CD4-positive, alpha-beta T cell treated with Interferon alpha-2 for 1 hour (primary cell): ENCODE data around the gene SLC10A1.
"Not testable (repeated sequence)": the region's sequence is repeated elsewhere in the genome, so short reads cannot be mapped to it uniquely, and the experiment has no call there.

Source experiments
- DNase-seq, 2 donors: peaks; one replicate each; pipeline ENCODE4 v3.0.0-alpha.2; 2020 to 2022

The SLC10A1 gene

GRCh38 chr14:69796797-69797500 is at the start of gene SLC10A1:
TSS of gene SLC10A1 (minus strand) at chr14:69797241. CDS start at chr14:69797155, 86 bp downstream.
- DNase-seq, result no peak

- DNase-seq, result no peak
These were observed 48.7 kb upstream of the SLC10A1 start for GRCh38 chr14:69845787-69846186.

DNA sequence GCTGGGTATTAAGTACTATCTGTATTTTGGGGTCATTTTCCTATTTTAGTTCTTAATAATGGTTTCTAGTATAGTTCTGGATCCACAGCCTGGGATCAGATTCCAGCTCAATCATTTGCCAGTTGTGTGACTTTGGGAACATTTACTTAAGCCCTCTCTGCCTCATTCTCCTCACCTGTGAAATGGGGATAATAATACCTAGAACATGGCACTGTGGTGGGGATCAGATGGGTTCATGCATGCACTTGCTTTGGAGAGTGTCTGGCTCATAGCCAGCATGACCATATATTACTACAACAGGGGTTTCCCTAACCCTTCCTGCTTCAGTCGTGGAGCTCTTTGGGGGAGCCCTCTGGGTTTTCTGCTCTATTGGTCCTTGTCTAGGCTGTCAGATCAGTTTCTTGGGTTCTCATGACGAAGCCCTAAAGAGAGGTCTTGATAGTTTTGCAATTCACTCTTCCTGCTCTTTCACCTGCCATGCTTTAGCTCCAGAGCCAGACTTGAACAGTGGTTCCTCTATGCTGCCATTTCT is 48.1 kb upstream of the SLC10A1 start:
- DNase-seq, result no peak

DNA sequence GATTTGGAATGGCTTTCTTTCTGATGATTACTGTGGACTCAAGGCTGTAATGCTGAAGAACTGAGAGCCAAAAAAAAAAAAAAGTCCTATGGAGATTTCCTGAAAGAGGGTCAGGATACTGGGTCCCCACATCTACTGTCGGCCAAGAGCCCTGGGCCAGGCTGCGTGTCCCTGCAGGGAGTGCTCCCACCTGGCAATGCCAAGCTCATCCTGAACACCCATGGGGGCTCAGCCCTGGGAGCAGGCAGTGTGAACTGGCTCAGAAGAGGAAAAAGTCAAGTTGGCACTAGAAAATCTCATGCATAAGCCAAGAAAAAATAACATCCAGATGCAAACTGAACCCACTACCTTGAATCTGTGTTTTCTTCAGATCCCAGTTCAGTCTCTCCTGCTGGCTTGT is 47.1 kb upstream of the SLC10A1 start:
- no peak for DNase-seq

DNA sequence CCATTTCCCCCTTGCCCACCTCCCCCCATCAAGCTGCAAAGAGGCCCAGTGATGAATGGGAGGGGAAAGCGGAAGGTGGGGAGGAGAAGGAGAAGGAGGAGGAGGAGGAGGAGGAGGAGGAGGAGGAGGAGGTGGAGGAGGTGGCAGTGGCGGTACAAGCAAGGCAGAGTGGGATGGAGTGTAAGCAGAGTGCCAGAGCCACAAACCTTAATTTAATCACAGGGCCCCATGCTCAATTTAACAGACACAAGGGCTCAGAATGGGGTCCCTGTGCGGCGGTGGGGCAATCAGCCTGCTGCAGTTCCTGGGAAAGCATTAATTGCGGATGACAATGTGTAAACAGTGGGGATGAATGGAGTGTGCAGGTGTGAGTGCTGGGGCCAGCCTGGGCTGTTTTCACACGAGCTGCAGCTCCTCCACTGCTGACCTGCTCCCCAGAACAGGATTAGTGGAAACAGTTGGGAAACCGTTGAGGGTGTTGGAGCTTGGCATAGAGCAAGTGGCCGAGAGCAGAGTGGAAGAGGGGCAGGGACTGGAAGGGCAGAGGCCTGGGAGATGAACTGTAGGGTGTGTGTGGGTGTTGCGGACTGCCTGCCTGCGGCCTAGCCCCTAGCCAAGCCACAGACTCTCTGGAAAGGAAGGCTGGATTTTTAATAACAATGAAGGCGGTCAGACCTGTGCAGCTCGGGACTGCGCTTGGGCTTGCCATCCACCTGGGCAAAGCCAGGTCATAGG is 45.8 kb upstream of the SLC10A1 start:
- DNase-seq, result no peak

- DNase-seq, result no peak
These were observed 44.6 kb upstream of the SLC10A1 start for GRCh38 chr14:69841656-69842055.

DNA sequence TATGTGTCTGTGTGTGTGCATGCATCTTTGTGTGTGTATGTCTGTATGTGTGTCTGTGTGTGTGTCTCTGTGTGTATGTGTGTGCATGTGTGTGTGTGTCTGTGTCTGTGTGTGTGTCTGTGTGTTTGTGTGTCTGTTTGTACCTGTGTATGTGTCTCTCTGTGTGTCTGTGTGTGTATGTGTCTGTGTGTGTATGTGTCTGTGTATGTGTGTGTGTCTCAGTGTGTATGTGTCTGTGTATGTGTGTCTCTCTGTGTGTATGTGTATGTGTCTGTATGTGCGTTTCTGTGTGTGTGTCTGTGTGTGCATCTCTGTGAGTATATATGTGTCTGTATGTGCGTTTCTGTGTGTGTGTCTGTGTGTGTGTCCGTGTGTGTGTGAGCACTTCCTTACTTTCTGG is 42.6 kb upstream of the SLC10A1 start:
- no peak for DNase-seq

DNA sequence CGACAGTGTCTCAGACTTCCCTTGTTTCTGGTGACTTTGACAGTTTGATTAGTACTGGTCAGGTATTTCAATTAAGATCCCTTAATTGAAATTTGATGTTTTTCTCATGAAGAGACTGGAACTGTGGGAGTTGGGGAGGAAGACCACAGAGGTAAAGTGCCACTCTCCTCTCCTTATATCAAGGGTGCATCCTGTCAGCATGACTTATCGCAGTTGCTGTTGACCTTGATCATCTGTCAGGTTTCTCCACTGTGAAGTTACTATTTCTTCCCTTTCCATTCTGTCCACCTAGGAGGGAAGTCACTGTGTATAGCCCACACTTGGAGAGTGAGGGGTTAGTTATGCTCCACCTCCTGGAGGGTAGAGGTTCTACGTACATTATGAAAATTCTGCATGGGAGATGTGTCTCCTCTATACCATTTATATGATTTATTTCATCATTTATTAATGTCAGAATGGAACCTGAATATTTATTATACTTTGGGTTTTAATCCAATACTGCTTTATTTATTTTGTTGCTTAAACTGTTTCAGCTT is 41.9 kb upstream of the SLC10A1 start:
- no peak for DNase-seq

DNA sequence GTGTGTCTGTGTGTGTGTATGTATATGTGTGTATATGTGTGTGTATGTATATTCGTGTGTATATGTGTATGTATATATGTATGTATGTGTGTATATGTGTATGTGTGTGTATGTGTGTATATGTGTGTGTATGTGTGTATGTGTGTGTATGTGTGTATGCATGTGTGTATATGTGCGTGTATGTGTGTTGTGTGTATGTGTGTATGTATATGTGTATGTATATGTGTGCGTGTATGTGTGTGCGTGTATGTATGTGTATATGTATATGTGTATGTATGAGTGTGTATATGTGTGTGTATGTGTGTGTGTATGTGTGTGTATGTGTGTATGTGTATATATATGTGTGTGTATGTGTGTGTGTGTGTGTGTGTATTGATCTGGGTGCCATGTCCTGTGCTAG is 31.8 kb upstream of the SLC10A1 start:
- DNase-seq, result no peak

DNA sequence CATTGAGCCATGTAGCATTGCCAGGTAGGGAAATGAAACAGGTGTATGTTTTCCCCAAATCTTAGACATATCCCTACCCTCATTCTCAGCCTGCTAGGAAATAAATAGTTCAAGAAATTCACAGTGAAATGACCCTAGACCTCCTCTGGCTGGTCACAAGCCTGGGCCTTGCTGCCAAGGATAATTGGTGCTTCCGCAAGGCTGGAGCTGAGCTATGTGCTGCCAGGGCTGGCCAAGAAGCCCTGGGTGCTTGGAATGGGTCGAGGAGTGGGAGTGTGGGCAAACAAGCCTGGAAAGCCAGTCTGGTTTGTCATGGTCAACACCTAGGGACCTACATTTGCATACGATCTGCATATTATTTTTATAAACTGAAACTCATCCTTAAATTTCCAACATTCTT is 31.3 kb upstream of the SLC10A1 start:
- DNase-seq, result no peak

DNA sequence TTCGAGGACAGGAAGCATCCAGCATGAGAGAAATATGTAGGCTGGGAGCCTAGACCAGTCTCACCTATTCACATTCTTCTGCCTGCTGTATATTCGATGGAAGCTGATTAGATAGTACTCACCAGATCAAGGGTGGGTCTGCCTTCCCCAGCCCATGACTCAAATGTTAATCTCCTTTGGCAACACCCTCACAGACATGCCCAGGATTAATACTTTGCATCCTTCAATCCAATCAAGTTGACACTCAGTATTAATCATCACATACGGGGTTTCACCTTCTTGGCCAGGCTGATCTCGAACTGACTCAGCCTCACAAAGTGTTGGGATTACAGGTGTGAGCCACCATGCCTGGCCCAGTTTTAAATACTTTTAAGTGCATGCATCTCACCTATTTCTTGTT is 30.5 kb upstream of the SLC10A1 start:
- DNase-seq, result no peak

- no peak for DNase-seq
These were observed 25.4 kb upstream of the SLC10A1 start for GRCh38 chr14:69822456-69822855.

DNA sequence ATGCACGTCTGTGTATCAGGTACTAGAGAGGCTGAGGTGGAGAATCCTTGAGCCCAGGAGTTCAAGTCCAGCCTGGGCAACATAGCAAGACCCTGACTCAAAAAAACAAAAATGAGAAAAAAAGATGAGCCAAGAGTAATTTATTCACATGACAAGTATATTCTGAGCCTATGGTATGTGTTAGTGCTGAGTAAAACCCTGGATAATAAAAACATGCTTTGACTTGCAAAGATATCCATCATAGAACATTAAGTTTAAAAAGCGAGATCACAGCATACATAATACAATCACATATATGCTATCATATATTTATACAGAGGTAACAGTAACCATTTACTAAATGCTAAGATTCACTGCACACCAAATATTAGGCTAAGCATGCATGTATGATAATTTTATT is 23.9 kb upstream of the SLC10A1 start:
- no peak for DNase-seq

DNA sequence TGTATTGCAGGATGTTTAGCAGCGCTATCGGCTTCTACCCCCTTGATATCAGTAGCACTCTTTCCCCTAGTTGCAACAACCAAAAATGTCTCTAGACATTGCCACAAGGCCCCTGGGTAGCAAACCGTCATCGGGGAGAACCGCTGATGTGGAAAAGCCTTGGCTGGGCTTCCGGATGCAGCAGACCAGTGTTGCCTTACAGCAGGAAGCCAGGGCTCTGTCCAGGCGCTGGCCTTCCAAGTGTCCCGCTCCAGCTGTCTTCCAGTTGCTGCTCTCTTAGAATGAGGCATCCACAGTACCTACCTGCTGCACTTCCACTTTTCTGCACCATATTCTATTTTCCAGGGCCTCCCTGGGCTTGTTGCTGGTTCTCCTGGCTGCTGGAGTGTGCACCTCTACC is 22.6 kb upstream of the SLC10A1 start:
- no peak for DNase-seq

GRCh38 chr14:69818758-69819191 is 21.7 kb upstream of the SLC10A1 start:
- peak; percentile 48 to 77 for DNase-seq

GRCh38 chr14:69816216-69816615 is 19.2 kb upstream of the SLC10A1 start:
- DNase-seq, result no peak

- no peak for DNase-seq
These were observed 18.5 kb upstream of the SLC10A1 start for GRCh38 chr14:69815556-69815955.

GRCh38 chr14:69814397-69814796 is 17.4 kb upstream of the SLC10A1 start:
- DNase-seq, result no peak

GRCh38 chr14:69813346-69813745 is 16.3 kb upstream of the SLC10A1 start:
- DNase-seq, result not testable (repeated sequence)

DNA sequence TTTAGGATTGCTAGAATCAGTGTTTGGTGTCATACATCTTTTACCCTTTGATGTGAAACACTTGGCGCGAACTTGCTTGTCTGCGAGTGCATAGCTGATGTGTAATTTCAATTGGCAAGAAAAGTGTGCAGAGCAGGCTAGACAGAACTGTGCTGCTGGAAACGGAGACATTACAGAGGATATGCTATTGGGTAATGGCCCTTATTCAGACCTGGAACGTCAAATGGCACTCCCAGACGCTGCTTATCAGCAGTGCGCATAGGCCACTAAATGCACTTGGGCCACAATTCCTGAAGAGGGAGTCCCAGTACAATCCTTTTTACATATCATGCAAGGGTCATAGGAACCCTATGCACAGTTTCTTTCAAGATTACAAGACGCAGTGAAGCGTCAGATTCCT is 15.7 kb upstream of the SLC10A1 start:
- DNase-seq, result no peak

GRCh38 chr14:69811868-69812252 is 14.8 kb upstream of the SLC10A1 start:
- no peak for DNase-seq

DNA sequence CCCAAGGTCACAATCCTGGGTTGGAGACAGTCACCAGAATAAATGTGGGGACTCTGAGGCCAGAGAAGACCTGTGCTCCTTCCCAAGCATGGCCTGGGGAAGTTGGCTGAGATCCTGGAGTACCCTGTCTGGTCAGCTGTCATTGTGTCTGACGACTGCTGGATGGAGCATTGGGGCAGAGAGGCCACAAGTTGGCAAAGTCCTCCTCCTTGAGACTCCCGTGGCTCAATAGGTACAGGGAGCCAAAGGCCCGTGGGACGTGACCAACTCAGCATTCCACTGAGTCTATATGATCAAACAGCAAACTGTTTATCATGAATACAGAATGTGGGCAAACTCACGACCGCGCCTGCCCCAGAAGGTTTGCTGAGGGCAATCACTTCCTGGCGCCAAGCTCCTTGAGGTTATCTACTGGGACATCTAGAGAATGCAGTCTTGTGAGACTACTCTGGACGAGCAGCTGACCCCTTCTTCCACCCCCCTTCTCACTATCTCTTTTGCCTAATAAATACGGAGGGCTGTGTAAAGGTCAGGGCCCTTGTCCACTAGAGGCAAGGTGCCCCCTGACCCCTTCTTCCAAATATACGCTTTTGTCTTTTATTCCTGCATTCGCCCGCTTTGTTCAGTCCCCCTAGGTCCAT is 14.3 kb upstream of the SLC10A1 start:
- DNase-seq, result no peak
